CD14-positive monocyte (primary cell): ENCODE results near the gene IL31RA. TPM values are rescaled to one million over a fixed set of nuclear protein-coding genes. Genes with fewer than 3 reads are reported as not detected.
"Not testable (repeated sequence)": the region's sequence is repeated elsewhere in the genome, so short reads cannot be mapped to it uniquely, and the experiment has no call there.

Source experiments
- DNase-seq, 3 donors: peaks; one replicate each; pipeline ENCODE4 v3.0.0-alpha.2; 2011 to 2022
- H2AFZ ChIP-seq: 2 replicates; pipeline ENCODE4 v1.6.0; 2012; ENCODE audit warnings: mild to moderate bottlenecking, low read depth, low read length, inconsistent platforms; ENCODE audit not compliant: insufficient read depth, poor library complexity, severe bottlenecking
- H3K27ac ChIP-seq, 2 donors: 1 replicate in 1 of 2; 2 replicates in 1 of 2; pipeline ENCODE4 v1.5.1; 2012 to 2013; ENCODE audit warnings: low read length in 2 of 2, control low read depth in 1 of 2, inconsistent platforms in 1 of 2, low read depth in 1 of 2, mild to moderate bottlenecking in 1 of 2
- H3K27me3 ChIP-seq, 2 donors: one replicate each; pipeline versions ENCODE4 v1.6.0 to v1.6.1; 2011 to 2013; ENCODE audit warnings: low read length in 2 of 2; ENCODE audit not compliant: control insufficient read depth in 2 of 2, insufficient read depth in 2 of 2
- H3K36me3 ChIP-seq, 2 donors: replicated peaks in 1 of 2; 1 replicate in 1 of 2; 2 replicates in 1 of 2; pipeline versions ENCODE4 v1.5.1 to v1.6.1; 2012 to 2013; ENCODE audit warnings: low read length in 2 of 2, control low read depth in 1 of 2, inconsistent platforms in 1 of 2, mild to moderate bottlenecking in 1 of 2; ENCODE audit not compliant: insufficient read depth in 2 of 2, control insufficient read depth in 1 of 2
- H3K4me1 ChIP-seq, 2 donors: 1 replicate in 1 of 2; 2 replicates in 1 of 2; pipeline versions ENCODE4 v1.5.1 to v1.6.1; 2012 to 2013; ENCODE audit warnings: low read length in 2 of 2, control low read depth in 1 of 2, inconsistent platforms in 1 of 2, mild to moderate bottlenecking in 1 of 2, moderate library complexity in 1 of 2; ENCODE audit not compliant: insufficient read depth in 2 of 2, control insufficient read depth in 1 of 2
- H3K4me2 ChIP-seq: replicated peaks from 2 replicates; pipeline ENCODE3; 2012; ENCODE audit warnings: low read length, moderate library complexity, mild to moderate bottlenecking; ENCODE audit not compliant: poor library complexity, severe bottlenecking; ENCODE audit errors: extremely low read depth
- H3K4me3 ChIP-seq, 3 experiments: fragments of 200-600 bp in 1 of 3; sonication (generic) in 1 of 3; replicated peaks in 1 of 3; 1 replicate in 2 of 3; 2 replicates in 1 of 3; pipeline ENCODE4 v1.5.1; 2011 to 2013; ENCODE audit warnings: low read length in 3 of 3, mild to moderate bottlenecking in 3 of 3, control low read depth in 2 of 3, low read depth in 2 of 3, inconsistent platforms in 1 of 3, moderate library complexity in 1 of 3
- H3K79me2 ChIP-seq: 2 replicates; pipeline ENCODE4 v1.6.0; 2012; ENCODE audit warnings: mild to moderate bottlenecking, control low read depth, inconsistent platforms, low read length, moderate library complexity; ENCODE audit not compliant: insufficient read depth
- H3K9ac ChIP-seq: 2 replicates; pipeline ENCODE4 v1.6.0; 2017; ENCODE audit warnings: low read length, mild to moderate bottlenecking; ENCODE audit not compliant: insufficient read depth, poor library complexity, severe bottlenecking
- H3K9me3 ChIP-seq, 2 donors: replicated peaks in 1 of 2; 1 replicate in 1 of 2; 2 replicates in 1 of 2; pipeline versions ENCODE4 v1.5.1 to v1.6.1; 2012 to 2013; ENCODE audit warnings: low read length in 2 of 2, control low read depth in 1 of 2; ENCODE audit not compliant: control insufficient read depth in 1 of 2, insufficient read depth in 1 of 2
- H4K20me1 ChIP-seq: 2 replicates; pipeline ENCODE4 v1.6.0; 2012; ENCODE audit warnings: mild to moderate bottlenecking, low read length, control low read depth, moderate library complexity; ENCODE audit not compliant: insufficient read depth
- H3K27ac Mint-ChIP-seq, 7 donors: one replicate each; pipeline ENCODE4 v1.8.0; 2020; ENCODE audit warnings: mild to moderate bottlenecking in 7 of 7, mixed read lengths in 7 of 7, moderate library complexity in 6 of 7, inconsistent platforms in 2 of 7
- H3K27me3 Mint-ChIP-seq, 3 donors: one replicate each; pipeline ENCODE4 v1.8.0; 2021 to 2022; ENCODE audit warnings: low read depth in 3 of 3, mild to moderate bottlenecking in 3 of 3, mixed read lengths in 3 of 3, moderate library complexity in 3 of 3, inconsistent platforms in 1 of 3
- H3K36me3 Mint-ChIP-seq, 2 donors: one replicate each; pipeline ENCODE4 v1.8.0; 2020; ENCODE audit warnings: mixed read lengths in 2 of 2, inconsistent platforms in 1 of 2, mild to moderate bottlenecking in 1 of 2
- H3K4me1 Mint-ChIP-seq: one replicate; pipeline ENCODE4 v1.8.0; 2020; ENCODE audit warnings: mild to moderate bottlenecking, mixed read lengths
- H3K4me3 Mint-ChIP-seq, 2 donors: one replicate each; pipeline ENCODE4 v1.8.0; 2020; ENCODE audit warnings: mild to moderate bottlenecking in 2 of 2, mixed read lengths in 2 of 2, moderate library complexity in 1 of 2
- H3K9me3 Mint-ChIP-seq, 7 donors: one replicate each; pipeline ENCODE4 v1.8.0; 2020 to 2022; ENCODE audit warnings: mixed read lengths in 7 of 7, mild to moderate bottlenecking in 6 of 7, moderate library complexity in 6 of 7, inconsistent platforms in 2 of 7
- CTCF ChIP-seq: fragments of 200-600 bp; IDR thresholded peaks from one replicate; pipeline ENCODE4 v1.8.0; 2022; ENCODE audit warnings: antibody characterized with exemption, mild to moderate bottlenecking
- WGBS: methylation state at CpG from one replicate; pipeline ENCODE4 v1.1.5; 2013; ENCODE audit warnings: missing lambda C conversion rate; ENCODE audit not compliant: insufficient coverage; 5-methylcytosine and 5-hydroxymethylcytosine counted together
- intact Hi-C, 2 donors: fragments of 100-400 bp; cut with micrococcal nuclease; formaldehyde crosslinking; loops; one replicate each; pipeline versions ENCODE4 v1.15.0 to v1.15.1; 2023
- polyA plus RNA-seq, 3 donors: library from polyadenylated mRNA; depleted of rRNA in 1 of 3; unstranded in 2 of 3; stranded (reverse) in 1 of 3; fragments of 300-500 nt in 2 of 3; fragments of >200 nt in 1 of 3; fragmentation: Illumina TruSeq in 2 of 3; gene quantifications; 1 replicate in 2 of 3; 2 replicates in 1 of 3; pipeline ENCODE4 v1.2.3, GENCODE V29; 2012 to 2021

Gene IL31RA
- polyA plus RNA-seq, 3 donors, result 0.52 to 1.8 (median 1.3) TPM

- Mint-ChIP-seq H3K27ac (no peak overlapping the region), H3K9me3 (no peaks in the 10 kb centered on the region), H3K36me3 (peaks cover 39 to 48% of the 10 kb centered on the region in 2 donors), H3K4me3 (no peak overlapping the region), H3K4me1 (no peaks in the 10 kb centered on the region), H3K27me3 (no peaks in the 10 kb centered on the region)
- Histone ChIP-seq H4K20me1 (peaks cover 4% of the 10 kb centered on the region), H3K79me2 (no peaks in the 10 kb centered on the region), H3K4me2 (no peak overlapping the region), H3K4me1 (no peaks in the 10 kb centered on the region), H3K36me3 (peaks cover 35 to 55% of the 10 kb centered on the region in 2 donors), H3K27ac (no peak overlapping the region), H3K9me3 (no peaks in the 10 kb centered on the region), H3K9ac (no peak overlapping the region), H3K27me3 (no peaks in the 10 kb centered on the region), H2AFZ (no peak overlapping the region), H3K4me3 (no peak overlapping the region)
- TF ChIP-seq CTCF, result peak; percentile 83
- whole genome bisulfite sequencing, result no CpG with 5 or more reads among the region's 3 CpGs
- DNase-seq, result peak; percentile 68 to 72 (median 69)
- intact Hi-C loops, result loop anchor here in 1 of 2 donors (10.0 kb wide), 3 partner anchors 269 to 1289 kb away; no protein-coding TSS in a partner anchor
Observed at GRCh38 chr5:55936100-55936693, 85.0 kb downstream of the IL31RA start.

- H3K79me2 ChIP-seq, H3K4me1 Mint-ChIP-seq, H3K9me3 Mint-ChIP-seq, H3K27me3 Mint-ChIP-seq, H2AFZ ChIP-seq, H3K4me3 Mint-ChIP-seq, DNase-seq, H3K4me1 ChIP-seq, H3K27me3 ChIP-seq, H3K27ac ChIP-seq, H3K4me3 ChIP-seq, H3K4me2 ChIP-seq, H3K9me3 ChIP-seq, H3K9ac ChIP-seq, H3K27ac Mint-ChIP-seq: not testable (repeated sequence)
- Histone ChIP-seq H4K20me1 (peaks cover 10% of the 10 kb centered on the region), H3K36me3 (peaks cover 49 to 69% of the 10 kb centered on the region in 2 donors)
- intact Hi-C loops, result loop anchor here in 1 of 2 donors (10.0 kb wide), 3 partner anchors 267 to 1287 kb away; no protein-coding TSS in a partner anchor
- H3K36me3 Mint-ChIP-seq, result peaks cover 52 to 58% of the 10 kb centered on the region in 2 donors
Observed at GRCh38 chr5:55937598-55937997, 86.4 kb downstream of the IL31RA start.

GRCh38 chr5:55941154-55941553 lies 90.0 kb downstream of the IL31RA start:
- H4K20me1 ChIP-seq, result peaks cover 26% of the 10 kb centered on the region
- H3K9me3 Mint-ChIP-seq, H3K4me3 Mint-ChIP-seq, H3K4me2 ChIP-seq, H3K27me3 Mint-ChIP-seq, H3K4me3 ChIP-seq, DNase-seq, H3K4me1 ChIP-seq, H3K4me1 Mint-ChIP-seq, H3K9ac ChIP-seq, H3K27me3 ChIP-seq, H2AFZ ChIP-seq, H3K79me2 ChIP-seq, H3K9me3 ChIP-seq: not testable (repeated sequence)
- WGBS, result 90% methylated on average over 2 of the region's 4 CpGs
- peaks cover 74 to 85% of the 10 kb centered on the region in 2 donors for H3K36me3 Mint-ChIP-seq
- H3K27ac ChIP-seq, result peak overlapping the region in 1 of 2 donors; percentile 7
- intact Hi-C loops, result loop anchor here in 1 of 2 donors (10.0 kb wide), 1 partner anchor 934 kb away; no protein-coding TSS in a partner anchor
- H3K27ac Mint-ChIP-seq, result peak overlapping the region in 2 of 7 donors; percentile 17 to 68
- H3K36me3 ChIP-seq, result peaks cover 75 to 92% of the 10 kb centered on the region in 2 donors
